NCI-H1105 treated with DMSO at 0.1 percent for 48 hours (cell line): ENCODE data around the gene RTN4RL1.
"Not testable (repeated sequence)": the region's sequence is repeated elsewhere in the genome, so short reads cannot be mapped to it uniquely, and the experiment has no call there.

Experiments
- DNase-seq: peaks from one replicate; lab custom pipeline; 2025; lab: John Stamatoyannopoulos, UW

RTN4RL1 gene

DNA sequence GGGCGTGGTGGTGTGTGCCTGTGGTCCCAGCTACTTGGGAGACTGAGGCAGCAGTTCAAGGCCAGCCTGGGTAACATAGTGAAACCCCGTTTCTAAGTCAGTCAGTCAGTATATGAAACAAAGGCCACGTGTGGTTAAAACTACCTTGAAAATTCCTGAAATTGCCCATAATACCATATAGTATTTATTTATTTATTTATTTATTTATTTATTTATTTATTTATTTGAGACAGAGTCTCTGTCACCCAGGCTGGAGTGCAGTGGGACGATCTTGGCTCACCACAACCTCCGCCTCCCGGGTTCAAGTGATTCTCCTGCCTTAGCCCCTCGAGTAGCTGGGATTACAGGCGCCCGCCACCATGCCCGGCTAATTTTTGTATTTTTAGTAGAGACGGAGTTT is 129.7 kb downstream of the RTN4RL1 start:
- DNase-seq: not testable (repeated sequence)

GRCh38 chr17:1894753-1895339 is 130.3 kb downstream of the RTN4RL1 start:
- DNase-seq: no peak

- DNase-seq: no peak
Measured at GRCh38 chr17:1890758-1891450, 134.2 kb downstream of the RTN4RL1 start.

DNA sequence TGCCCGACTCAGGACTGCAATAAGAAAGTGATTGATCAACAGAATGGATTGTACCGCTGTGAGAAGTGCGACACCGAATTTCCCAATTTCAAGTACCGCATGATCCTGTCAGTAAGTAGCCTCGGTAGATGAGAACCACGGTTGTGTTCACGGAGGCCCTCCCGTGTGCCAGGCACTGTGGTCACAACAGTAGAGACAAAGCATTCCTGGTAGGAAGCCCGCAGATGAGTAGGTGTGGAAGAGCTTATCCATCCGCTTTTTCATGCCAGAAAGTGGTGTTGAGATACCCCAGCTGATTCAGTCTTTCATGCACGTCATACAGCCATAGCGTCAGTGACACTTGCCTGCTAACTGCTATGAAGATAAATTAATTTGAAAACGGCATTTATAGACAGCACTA is 136.4 kb downstream of the RTN4RL1 start:
- no peak for DNase-seq
